ENCODE data around the gene FGF11.

The FGF11 gene

GRCh38 chr17:7408252-7408727 lies 31.0 kb upstream of the FGF11 start:
- no peak for DNase-seq (ENCODE audit: low spot score)

GRCh38 chr17:7408863-7409262 lies 30.4 kb upstream of the FGF11 start:
- no peak for DNase-seq (ENCODE audit: low spot score)

GRCh38 chr17:7409716-7410115 lies 29.6 kb upstream of the FGF11 start:
- DNase-seq (ENCODE audit: low spot score), result no peak

GRCh38 chr17:7410634-7411426 lies 28.5 kb upstream of the FGF11 start:
- no peak for DNase-seq (ENCODE audit: low spot score)

- DNase-seq (ENCODE audit: low spot score), result no peak
Observed at GRCh38 chr17:7411427-7411750, 27.9 kb upstream of the FGF11 start.

GRCh38 chr17:7413346-7413985 lies 25.8 kb upstream of the FGF11 start:
- DNase-seq (ENCODE audit: low spot score), result no peak

- DNase-seq (ENCODE audit: low spot score), result no peak
Observed at GRCh38 chr17:7414837-7415236, 24.5 kb upstream of the FGF11 start.

- no peak for DNase-seq (ENCODE audit: low spot score)
Observed at GRCh38 chr17:7415784-7416183, 23.5 kb upstream of the FGF11 start.

- no peak for DNase-seq (ENCODE audit: low spot score)
Observed at GRCh38 chr17:7416323-7416722, 23.0 kb upstream of the FGF11 start.

GRCh38 chr17:7417056-7417655 lies 22.2 kb upstream of the FGF11 start:
- DNase-seq (ENCODE audit: low spot score), result no peak

GRCh38 chr17:7418472-7419152 lies 20.7 kb upstream of the FGF11 start:
- no peak for DNase-seq (ENCODE audit: low spot score)

GRCh38 chr17:7419819-7420610 lies 19.3 kb upstream of the FGF11 start, which contains the start of gene SPEM1:
SPEM1 (plus strand) TSS chr17:7420324; CDS start chr17:7420385, 61 bp downstream.
- DNase-seq (ENCODE audit: low spot score), result no peak

GRCh38 chr17:7421186-7421585 lies 18.1 kb upstream of the FGF11 start:
- DNase-seq (ENCODE audit: low spot score), result no peak

- DNase-seq (ENCODE audit: low spot score), result no peak
Observed at GRCh38 chr17:7423679-7424078, 15.6 kb upstream of the FGF11 start.

- no peak for DNase-seq (ENCODE audit: low spot score)
Observed at GRCh38 chr17:7425316-7425715, 14.0 kb upstream of the FGF11 start, which contains the start of gene SPEM2. SPEM2 (plus strand) TSS chr17:7425616; CDS start chr17:7425689, 73 bp downstream.

- no peak for DNase-seq (ENCODE audit: low spot score)
Observed at GRCh38 chr17:7425756-7426155, 13.6 kb upstream of the FGF11 start.

GRCh38 chr17:7426203-7426863 lies 13.0 kb upstream of the FGF11 start:
- DNase-seq (ENCODE audit: low spot score), result no peak

- DNase-seq (ENCODE audit: low spot score), result no peak
Observed at GRCh38 chr17:7426896-7427489, 12.3 kb upstream of the FGF11 start.

GRCh38 chr17:7427549-7427948 lies 11.8 kb upstream of the FGF11 start:
- DNase-seq (ENCODE audit: low spot score), result no peak

- DNase-seq (ENCODE audit: low spot score), result no peak
Observed at GRCh38 chr17:7428557-7428956, 10.8 kb upstream of the FGF11 start, which contains the start of gene SPEM3. SPEM3 (plus strand) TSS chr17:7428857; CDS start chr17:7428903, 46 bp downstream.

- no peak for DNase-seq (ENCODE audit: low spot score)
Observed at GRCh38 chr17:7429722-7430121, 9.6 kb upstream of the FGF11 start.
